ENCODE results near the gene BUB1B.

- TF ChIP-seq CTCF (IDR thresholded peaks at IDR 0.05; ENCODE audit: insufficient read depth, low read length) = no peak
- TF ChIP-seq, protein P1, sequence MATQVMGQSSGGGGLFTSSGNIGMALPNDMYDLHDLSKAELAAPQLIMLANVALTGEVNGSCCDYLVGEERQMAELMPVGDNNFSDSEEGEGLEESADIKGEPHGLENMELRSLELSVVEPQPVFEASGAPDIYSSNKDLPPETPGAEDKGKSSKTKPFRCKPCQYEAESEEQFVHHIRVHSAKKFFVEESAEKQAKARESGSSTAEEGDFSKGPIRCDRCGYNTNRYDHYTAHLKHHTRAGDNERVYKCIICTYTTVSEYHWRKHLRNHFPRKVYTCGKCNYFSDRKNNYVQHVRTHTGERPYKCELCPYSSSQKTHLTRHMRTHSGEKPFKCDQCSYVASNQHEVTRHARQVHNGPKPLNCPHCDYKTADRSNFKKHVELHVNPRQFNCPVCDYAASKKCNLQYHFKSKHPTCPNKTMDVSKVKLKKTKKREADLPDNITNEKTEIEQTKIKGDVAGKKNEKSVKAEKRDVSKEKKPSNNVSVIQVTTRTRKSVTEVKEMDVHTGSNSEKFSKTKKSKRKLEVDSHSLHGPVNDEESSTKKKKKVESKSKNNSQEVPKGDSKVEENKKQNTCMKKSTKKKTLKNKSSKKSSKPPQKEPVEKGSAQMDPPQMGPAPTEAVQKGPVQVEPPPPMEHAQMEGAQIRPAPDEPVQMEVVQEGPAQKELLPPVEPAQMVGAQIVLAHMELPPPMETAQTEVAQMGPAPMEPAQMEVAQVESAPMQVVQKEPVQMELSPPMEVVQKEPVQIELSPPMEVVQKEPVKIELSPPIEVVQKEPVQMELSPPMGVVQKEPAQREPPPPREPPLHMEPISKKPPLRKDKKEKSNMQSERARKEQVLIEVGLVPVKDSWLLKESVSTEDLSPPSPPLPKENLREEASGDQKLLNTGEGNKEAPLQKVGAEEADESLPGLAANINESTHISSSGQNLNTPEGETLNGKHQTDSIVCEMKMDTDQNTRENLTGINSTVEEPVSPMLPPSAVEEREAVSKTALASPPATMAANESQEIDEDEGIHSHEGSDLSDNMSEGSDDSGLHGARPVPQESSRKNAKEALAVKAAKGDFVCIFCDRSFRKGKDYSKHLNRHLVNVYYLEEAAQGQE (IDR thresholded peaks at IDR 0.05; ENCODE audit: insufficient replicate concordance, low read depth) = no peak
- no peak for TF ChIP-seq POLR2AphosphoS5 (IDR thresholded peaks at IDR 0.05; ENCODE audit: low read depth)
Observed at GRCh38 chr15:40183636-40184463, 23.0 kb downstream of the BUB1B start.
